ENCODE results near the gene SLC25A47.

DNA sequence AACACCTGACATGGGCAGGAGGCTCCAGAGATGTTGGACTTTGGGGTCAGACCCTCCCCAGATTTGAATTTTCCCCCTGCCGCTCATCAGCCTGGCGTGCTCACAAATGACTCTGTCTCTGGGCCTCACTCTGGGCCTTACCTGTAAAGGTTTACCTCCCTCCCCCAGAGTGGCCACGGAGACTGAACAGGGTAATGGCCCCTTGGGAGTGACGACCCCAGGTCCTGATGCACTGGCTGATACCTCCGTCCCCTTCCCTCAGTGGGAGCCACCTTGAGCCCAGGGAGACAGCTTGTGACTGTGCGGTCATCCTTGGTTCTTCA lies 23.9 kb upstream of the SLC25A47 start:
- TF ChIP-seq ZBTB21 (CRISPR knock-in tag; IDR thresholded peaks at IDR 0.05; ENCODE audit: borderline replicate concordance) = no peak
- TF ChIP-seq, protein P1, sequence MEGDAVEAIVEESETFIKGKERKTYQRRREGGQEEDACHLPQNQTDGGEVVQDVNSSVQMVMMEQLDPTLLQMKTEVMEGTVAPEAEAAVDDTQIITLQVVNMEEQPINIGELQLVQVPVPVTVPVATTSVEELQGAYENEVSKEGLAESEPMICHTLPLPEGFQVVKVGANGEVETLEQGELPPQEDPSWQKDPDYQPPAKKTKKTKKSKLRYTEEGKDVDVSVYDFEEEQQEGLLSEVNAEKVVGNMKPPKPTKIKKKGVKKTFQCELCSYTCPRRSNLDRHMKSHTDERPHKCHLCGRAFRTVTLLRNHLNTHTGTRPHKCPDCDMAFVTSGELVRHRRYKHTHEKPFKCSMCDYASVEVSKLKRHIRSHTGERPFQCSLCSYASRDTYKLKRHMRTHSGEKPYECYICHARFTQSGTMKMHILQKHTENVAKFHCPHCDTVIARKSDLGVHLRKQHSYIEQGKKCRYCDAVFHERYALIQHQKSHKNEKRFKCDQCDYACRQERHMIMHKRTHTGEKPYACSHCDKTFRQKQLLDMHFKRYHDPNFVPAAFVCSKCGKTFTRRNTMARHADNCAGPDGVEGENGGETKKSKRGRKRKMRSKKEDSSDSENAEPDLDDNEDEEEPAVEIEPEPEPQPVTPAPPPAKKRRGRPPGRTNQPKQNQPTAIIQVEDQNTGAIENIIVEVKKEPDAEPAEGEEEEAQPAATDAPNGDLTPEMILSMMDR (IDR thresholded peaks at IDR 0.05) = no peak
- TF ChIP-seq ZNF121 (CRISPR knock-in tag; IDR thresholded peaks at IDR 0.05) = no peak
- no peak for TF ChIP-seq JUN (CRISPR knock-in tag; IDR thresholded peaks at IDR 0.05)
- TF ChIP-seq, protein P2, sequence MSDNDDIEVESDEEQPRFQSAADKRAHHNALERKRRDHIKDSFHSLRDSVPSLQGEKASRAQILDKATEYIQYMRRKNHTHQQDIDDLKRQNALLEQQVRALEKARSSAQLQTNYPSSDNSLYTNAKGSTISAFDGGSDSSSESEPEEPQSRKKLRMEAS (CRISPR knock-in tag; IDR thresholded peaks at IDR 0.05) = no peak
- no peak for TF ChIP-seq ZNF317 (CRISPR knock-in tag; IDR thresholded peaks at IDR 0.05; ENCODE audit: borderline replicate concordance, low read depth)
- TF ChIP-seq CBFB (CRISPR knock-in tag; IDR thresholded peaks at IDR 0.05; ENCODE audit: low read depth) = no peak
- TF ChIP-seq NFE2L1 (CRISPR knock-in tag; IDR thresholded peaks at IDR 0.05) = no peak
- TF ChIP-seq TCF7 (CRISPR knock-in tag; IDR thresholded peaks at IDR 0.05; ENCODE audit: low read depth) = no peak
- no peak for TF ChIP-seq ZNF138 (CRISPR knock-in tag; conservative IDR thresholded peaks at IDR 0.05)
- TF ChIP-seq, protein P3, sequence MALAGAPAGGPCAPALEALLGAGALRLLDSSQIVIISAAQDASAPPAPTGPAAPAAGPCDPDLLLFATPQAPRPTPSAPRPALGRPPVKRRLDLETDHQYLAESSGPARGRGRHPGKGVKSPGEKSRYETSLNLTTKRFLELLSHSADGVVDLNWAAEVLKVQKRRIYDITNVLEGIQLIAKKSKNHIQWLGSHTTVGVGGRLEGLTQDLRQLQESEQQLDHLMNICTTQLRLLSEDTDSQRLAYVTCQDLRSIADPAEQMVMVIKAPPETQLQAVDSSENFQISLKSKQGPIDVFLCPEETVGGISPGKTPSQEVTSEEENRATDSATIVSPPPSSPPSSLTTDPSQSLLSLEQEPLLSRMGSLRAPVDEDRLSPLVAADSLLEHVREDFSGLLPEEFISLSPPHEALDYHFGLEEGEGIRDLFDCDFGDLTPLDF (CRISPR knock-in tag; IDR thresholded peaks at IDR 0.05) = no peak
- TF ChIP-seq MYBL2 (CRISPR knock-in tag; IDR thresholded peaks at IDR 0.05) = no peak
